GM18526 (cell line): Measurements from ENCODE around the gene PEX11B.

Source experiments
- POLR2A ChIP-seq: IDR thresholded peaks from 3 replicates; pipeline ENCODE4 v1.6.1; 2011; ENCODE audit not compliant: insufficient read length; ENCODE audit errors: extremely low read depth

Gene PEX11B

GRCh38 chr1:145863282-145864018 lies 55.1 kb downstream of the PEX11B start:
- TF ChIP-seq POLR2A: no peak
